Breast epithelium (tissue), 4 donors: ENCODE measurements around the gene TARM1. TPM values are rescaled to one million over a fixed set of nuclear protein-coding genes. Genes with fewer than 3 reads are reported as not detected.
A peak's percentile ranks its signal among the peaks of the same experiment; 100 is the strongest.

Experiments
- DNase-seq, 2 donors: peaks; one replicate each; pipeline ENCODE4 v3.0.0-alpha.2; 2019; ENCODE audit warnings: low spot score in 2 of 2
- H3K27ac ChIP-seq, 2 donors: fragments of 200-600 bp; sonication (generic) in 1 of 2; one replicate each; pipeline ENCODE4 v1.5.1; 2016 to 2019; ENCODE audit warnings: mild to moderate bottlenecking in 1 of 2
- H3K27me3 ChIP-seq, 2 donors: fragments of 200-600 bp; sonication (generic) in 1 of 2; one replicate each; pipeline versions ENCODE4 v1.5.1 to v1.6.0; 2017 to 2019; ENCODE audit warnings: control low read depth in 1 of 2, mild to moderate bottlenecking in 1 of 2
- H3K36me3 ChIP-seq: fragments of 200-600 bp; one replicate; pipeline ENCODE4 v1.5.1; 2019
- H3K4me1 ChIP-seq, 2 donors: fragments of 200-600 bp; sonication (generic); one replicate each; pipeline ENCODE4 v1.5.1; 2016 to 2019; ENCODE audit warnings: control low read depth in 1 of 2
- H3K4me3 ChIP-seq, 3 donors: fragments of 200-600 bp; sonication (generic); 1 replicate in 2 of 3; 2 replicates in 1 of 3; pipeline ENCODE4 v1.5.1; 2016 to 2019; ENCODE audit warnings: mild to moderate bottlenecking in 3 of 3, moderate library complexity in 2 of 3
- H3K9me3 ChIP-seq, 2 donors: fragments of 200-600 bp; sonication (generic) in 1 of 2; one replicate each; pipeline ENCODE4 v1.5.1; 2016 to 2019; ENCODE audit warnings: control low read depth in 1 of 2
- CTCF ChIP-seq, 3 donors: fragments of 450-650 bp; IDR thresholded peaks; one replicate each; pipeline ENCODE4 v1.5.1; 2016 to 2017; ENCODE audit warnings: antibody characterized with exemption in 3 of 3, mild to moderate bottlenecking in 3 of 3, moderate library complexity in 3 of 3
- POLR2A ChIP-seq: fragments of 450-650 bp; IDR thresholded peaks from one replicate; pipeline ENCODE4 v1.6.1; 2016; ENCODE audit warnings: antibody characterized with exemption, mild to moderate bottlenecking, moderate library complexity
- POLR2AphosphoS5 ChIP-seq, 3 donors: sonication (generic); formaldehyde crosslinking; IDR thresholded peaks; one replicate each; pipeline ENCODE4 v1.6.1; 2017; ENCODE audit warnings: antibody characterized with exemption in 3 of 3
- intact Hi-C: fragments of 100-400 bp; cut with DNase I; formaldehyde crosslinking; loops from one replicate; pipeline ENCODE4 v1.15.1; 2023; ENCODE audit warnings: low total_unique reads
- total RNA-seq, 3 donors: library from RNA; depleted of rRNA; stranded (reverse); fragments of >200 nt; gene quantifications; one replicate each; pipeline ENCODE4 v1.1.0, GENCODE V29; 2016

The TARM1 gene
- total RNA-seq, 3 donors from 2014 or later = not detected

DNA sequence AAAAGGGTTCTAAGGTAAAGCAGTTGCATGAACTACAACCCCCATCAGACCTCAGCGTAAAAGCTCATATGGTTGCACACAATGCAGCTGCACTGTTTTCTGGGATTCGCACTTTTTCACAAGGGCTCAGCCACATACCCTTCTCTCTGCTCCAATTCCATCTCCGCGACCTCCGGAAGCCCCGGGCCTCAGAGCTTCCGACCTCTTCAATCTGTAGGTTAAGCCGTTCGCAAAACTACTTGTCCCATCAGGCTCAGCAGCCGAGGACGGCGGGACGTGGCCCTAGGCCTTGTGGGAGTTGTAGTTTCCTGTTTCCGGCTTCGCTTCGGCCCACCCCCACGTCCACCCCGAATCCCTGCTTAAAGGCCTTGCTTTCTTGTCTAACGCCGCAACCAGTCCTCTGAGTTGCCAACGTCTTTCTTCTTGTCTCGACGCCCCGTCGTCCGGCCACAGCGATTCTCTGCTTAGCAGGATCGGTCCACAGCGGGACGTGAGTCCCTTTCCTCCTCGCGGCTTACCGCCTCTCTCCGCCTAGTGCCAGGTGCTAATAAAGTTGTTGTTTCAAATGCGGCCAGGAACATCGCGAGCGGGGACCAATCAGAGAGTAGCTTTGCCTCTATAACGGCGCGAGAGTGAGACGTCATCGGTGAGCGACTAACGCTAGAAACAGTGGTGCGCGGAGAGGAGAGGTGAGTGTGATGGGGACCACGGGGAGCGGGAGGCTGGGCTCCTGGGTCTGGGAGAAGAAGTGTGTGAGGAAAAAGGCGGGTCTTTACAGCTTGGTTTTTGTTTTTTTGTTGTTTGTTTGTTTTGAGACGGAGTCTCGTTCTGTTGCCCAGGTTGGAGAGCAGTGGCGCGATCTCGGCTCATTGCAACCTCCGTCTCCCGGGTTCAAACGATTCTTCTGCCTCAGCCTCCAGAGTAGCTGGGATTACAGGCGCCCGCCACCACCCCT, 34.2 kb upstream of the TARM1 start, which contains the start of the genes PRPF31 and TFPT:
PRPF31 (plus strand) TSS at position 646 of the 955 bp plus-strand sequence. CDS start 2,525 bp downstream, outside the sequence.
TFPT (minus strand) TSS at position 549 of the 955 bp plus-strand sequence; CDS start at position 161, 388 bp downstream.
- Histone ChIP-seq H3K4me3 (peak within 1 kb of the TSS; percentile 81 to 88 (median 83)), H3K4me1 (peaks cover 5 to 10% of the 10 kb centered on the region in 2 donors), H3K27ac (peak within 1 kb of the TSS; percentile 83), H3K9me3 (no peaks in the 10 kb centered on the region), H3K36me3 (no peaks in the 10 kb centered on the region), H3K27me3 (no peaks in the 10 kb centered on the region)
- intact Hi-C loops = loop anchor here (10.0 kb wide), 1 partner anchor 241 kb away; no protein-coding TSS in a partner anchor
- DNase-seq = peak; percentile 97
- peak; percentile 46 for TF ChIP-seq POLR2A
- no peak for TF ChIP-seq CTCF (IDR thresholded peaks at IDR 0.05)
- TF ChIP-seq POLR2AphosphoS5 (IDR thresholded peaks at IDR 0.05) = peak; percentile 98 to 99 (median 99)

GRCh38 chr19:54114340-54115108, 33.4 kb upstream of the TARM1 start:
- TF ChIP-seq POLR2A = no peak
- TF ChIP-seq POLR2AphosphoS5 (IDR thresholded peaks at IDR 0.05) = no peak
- no peak for TF ChIP-seq CTCF (IDR thresholded peaks at IDR 0.05)
- H3K36me3 ChIP-seq = no peaks in the 10 kb centered on the region

DNA sequence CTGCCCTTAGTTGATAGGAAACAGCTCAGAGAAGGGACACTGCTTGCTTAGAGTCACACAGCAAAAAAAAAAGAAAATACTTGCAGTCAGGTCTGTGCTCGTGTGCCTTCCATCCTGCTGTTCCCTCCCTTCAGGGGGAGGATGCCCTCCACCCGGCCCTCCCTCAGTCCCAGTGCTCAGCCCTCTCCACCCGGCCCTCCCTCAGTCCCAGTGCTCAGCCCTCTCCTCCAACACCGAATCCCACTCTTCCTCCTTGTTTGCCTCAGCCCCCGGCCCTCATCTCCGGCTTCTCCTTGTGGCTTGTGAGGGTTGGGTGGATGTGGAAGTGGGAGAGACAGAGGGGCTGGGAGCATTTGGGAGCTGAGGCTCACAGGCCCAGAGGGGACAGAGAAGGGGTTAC, 28.5 kb upstream of the TARM1 start:
- TF ChIP-seq POLR2A (no peak), POLR2AphosphoS5 (IDR thresholded peaks at IDR 0.05) (no peak), CTCF (IDR thresholded peaks at IDR 0.05) (no peak)
- Histone ChIP-seq H3K27ac (no peak overlapping the region), H3K27me3 (no peaks in the 10 kb centered on the region), H3K9me3 (no peaks in the 10 kb centered on the region), H3K4me3 (no peak overlapping the region), H3K4me1 (no peaks in the 10 kb centered on the region), H3K36me3 (no peaks in the 10 kb centered on the region)
- intact Hi-C loops = loop anchor here (10.0 kb wide), 1 partner anchor 235 kb away; no protein-coding TSS in a partner anchor
- DNase-seq = no peak

More at GRCh38 chr19:54114340-54115108, 33.4 kb upstream of the TARM1 start:
- DNase-seq = no peak
- Histone ChIP-seq H3K4me1 (peaks cover 5 to 10% of the 10 kb centered on the region in 2 donors), H3K4me3 (peak overlapping the region; percentile 81 to 88 (median 83)), H3K27me3 (no peaks in the 10 kb centered on the region), H3K27ac (peak overlapping the region; percentile 48 to 83), H3K9me3 (no peaks in the 10 kb centered on the region)
- intact Hi-C loops = loop anchor here (10.0 kb wide), 1 partner anchor 240 kb away; no protein-coding TSS in a partner anchor

GRCh38 chr19:54108496-54108895, 27.3 kb upstream of the TARM1 start:
- no peaks in the 10 kb centered on the region for H3K36me3 ChIP-seq
- H3K27me3 ChIP-seq = no peaks in the 10 kb centered on the region
- H3K4me3 ChIP-seq = no peak overlapping the region
- no peak for TF ChIP-seq CTCF (IDR thresholded peaks at IDR 0.05)
- no peak for TF ChIP-seq POLR2AphosphoS5 (IDR thresholded peaks at IDR 0.05)
- no peak for TF ChIP-seq POLR2A
- intact Hi-C loops = no loop called here
- no peaks in the 10 kb centered on the region for H3K4me1 ChIP-seq
- H3K27ac ChIP-seq = no peak overlapping the region
- DNase-seq = no peak
- H3K9me3 ChIP-seq = no peaks in the 10 kb centered on the region
